ENCODE measurements around the gene YARS1.

The YARS1 gene

DNA sequence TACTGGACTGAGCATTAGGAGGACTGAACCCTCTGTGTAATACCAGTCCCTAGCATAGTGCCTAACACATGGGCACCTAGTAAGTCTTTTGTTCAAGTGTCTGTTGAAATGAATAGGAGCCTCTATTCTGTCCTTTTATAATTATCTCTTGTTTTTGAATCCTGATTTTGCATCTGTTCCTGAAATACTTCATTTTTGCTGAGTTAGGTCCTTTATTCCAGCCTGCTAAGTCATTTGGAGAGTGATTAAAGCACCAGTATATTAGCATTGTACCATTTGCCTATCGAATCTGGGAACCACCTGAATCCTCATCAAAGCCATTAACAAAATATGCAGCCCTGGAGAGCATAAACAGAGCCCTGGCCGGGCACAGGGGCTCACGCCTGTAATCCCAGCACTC, 32.3 kb downstream of the YARS1 start:
- H3K27ac ChIP-seq, result no peak overlapping the region
- TF ChIP-seq, protein P1, sequence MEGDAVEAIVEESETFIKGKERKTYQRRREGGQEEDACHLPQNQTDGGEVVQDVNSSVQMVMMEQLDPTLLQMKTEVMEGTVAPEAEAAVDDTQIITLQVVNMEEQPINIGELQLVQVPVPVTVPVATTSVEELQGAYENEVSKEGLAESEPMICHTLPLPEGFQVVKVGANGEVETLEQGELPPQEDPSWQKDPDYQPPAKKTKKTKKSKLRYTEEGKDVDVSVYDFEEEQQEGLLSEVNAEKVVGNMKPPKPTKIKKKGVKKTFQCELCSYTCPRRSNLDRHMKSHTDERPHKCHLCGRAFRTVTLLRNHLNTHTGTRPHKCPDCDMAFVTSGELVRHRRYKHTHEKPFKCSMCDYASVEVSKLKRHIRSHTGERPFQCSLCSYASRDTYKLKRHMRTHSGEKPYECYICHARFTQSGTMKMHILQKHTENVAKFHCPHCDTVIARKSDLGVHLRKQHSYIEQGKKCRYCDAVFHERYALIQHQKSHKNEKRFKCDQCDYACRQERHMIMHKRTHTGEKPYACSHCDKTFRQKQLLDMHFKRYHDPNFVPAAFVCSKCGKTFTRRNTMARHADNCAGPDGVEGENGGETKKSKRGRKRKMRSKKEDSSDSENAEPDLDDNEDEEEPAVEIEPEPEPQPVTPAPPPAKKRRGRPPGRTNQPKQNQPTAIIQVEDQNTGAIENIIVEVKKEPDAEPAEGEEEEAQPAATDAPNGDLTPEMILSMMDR (conservative IDR thresholded peaks at IDR 0.05), result no peak

DNA sequence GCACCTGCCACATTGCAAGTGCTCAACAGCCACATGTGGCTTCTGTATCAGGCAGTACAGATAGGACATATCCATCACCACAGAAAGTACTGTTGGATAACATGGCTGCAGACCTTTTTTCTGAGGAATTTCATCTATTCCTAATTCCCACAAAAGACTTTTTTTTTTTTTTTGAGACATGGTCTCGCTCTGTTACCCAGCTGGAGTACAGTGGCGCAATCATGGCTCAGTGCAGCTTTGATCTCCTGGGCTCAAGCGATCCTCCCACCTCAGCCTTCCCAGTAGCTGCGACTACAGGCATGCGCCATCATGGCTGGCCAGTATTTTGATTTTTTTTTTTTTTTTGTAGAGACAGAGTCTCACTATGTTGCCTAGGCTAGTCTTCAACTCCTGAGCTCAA, 33.3 kb downstream of the YARS1 start:
- no peak overlapping the region for H3K27ac ChIP-seq
- TF ChIP-seq, protein P1 (conservative IDR thresholded peaks at IDR 0.05), result no peak

DNA sequence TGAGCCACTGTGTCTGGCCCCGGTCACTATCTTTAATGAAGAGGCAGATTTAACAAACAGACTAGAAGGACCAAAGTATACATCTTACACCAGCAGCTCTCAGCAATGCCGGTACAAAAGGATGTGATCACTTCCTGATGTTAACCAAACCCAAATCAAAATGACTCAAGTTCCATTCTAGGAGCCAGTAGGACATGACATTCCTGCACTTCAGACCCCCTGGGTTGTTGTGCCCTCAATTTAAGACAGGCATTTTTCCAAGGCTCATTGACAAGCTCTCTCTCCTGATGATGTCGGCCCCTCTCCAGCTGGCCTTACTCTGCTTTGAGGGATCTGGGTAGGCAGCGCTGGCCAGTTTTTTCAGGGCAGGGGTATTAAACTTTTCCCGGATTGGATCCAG, 35.1 kb downstream of the YARS1 start:
- TF ChIP-seq, protein P1 (conservative IDR thresholded peaks at IDR 0.05), result no peak
- no peak overlapping the region for H3K27ac ChIP-seq

DNA sequence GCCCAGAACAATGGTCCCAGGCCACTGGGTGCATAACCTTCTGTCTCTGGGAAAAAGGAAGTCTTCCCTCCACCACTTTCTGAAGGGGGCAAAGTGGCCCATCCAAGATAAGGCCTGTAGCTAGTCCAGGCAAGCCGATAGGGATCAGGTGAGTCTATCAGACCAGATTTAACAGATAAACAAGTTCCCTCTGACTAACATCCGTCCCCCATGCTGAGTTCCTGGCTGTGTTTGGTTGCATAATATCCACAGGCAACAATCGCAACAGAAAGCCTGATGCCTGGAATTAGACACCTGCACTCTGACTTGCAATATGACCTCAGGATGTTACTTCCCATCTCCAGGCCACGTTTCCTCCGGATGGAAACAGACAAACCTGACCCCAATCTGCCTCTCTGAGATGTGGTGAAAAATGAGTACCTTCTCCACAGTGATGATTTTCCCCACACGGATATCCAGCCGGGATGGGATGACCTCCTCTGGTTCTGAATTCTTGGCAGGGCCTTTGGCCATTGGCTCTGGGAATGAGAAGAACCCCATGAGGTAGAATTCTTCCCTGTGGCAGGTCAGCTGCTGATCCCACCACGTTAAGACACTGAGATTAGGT, 36.4 kb downstream of the YARS1 start:
- no peak overlapping the region for H3K27ac ChIP-seq

DNA sequence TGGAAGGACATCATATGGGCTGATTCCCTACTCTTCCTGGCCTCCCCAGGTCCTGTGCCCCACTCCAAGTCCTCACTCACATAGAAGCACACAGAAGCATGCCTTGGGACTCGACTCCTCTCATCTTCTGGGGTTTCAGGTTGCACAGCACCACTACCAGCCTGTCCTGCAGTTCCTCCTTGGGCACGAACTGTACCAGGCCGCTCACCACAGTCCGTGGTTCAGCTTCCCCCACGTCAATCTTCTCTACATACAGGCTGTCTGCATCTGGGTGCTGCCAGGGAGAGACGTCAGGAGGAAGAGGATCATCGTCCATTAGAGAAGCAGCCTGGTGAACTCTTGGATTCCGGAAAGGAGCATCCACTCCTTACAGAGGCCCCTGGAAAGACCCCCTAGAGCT, 37.2 kb downstream of the YARS1 start:
- TF ChIP-seq, protein P1 (conservative IDR thresholded peaks at IDR 0.05), result no peak
- no peak overlapping the region for H3K27ac ChIP-seq

More for the DNA sequence above, 36.4 kb downstream of the YARS1 start:
- TF ChIP-seq, protein P1 (conservative IDR thresholded peaks at IDR 0.05), result no peak

DNA sequence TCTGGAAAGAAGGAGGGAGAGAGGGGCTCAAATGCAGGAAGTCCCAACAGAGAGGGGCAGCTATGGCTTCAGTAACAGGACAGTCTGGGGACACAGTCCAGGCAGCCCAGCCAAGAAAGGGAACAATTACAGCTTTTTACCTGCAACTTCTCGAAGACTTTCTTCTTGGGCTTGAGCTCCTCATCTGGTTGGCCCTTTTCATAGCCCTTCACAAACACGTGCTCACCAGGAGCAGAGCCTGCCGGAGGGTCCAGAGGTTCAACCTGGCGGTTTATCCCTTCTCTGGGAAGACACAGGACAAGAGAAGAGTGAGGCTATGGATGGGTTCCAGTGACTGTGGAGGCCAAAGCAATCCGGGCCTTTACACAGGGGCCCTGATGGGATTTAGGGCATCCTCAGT, 37.9 kb downstream of the YARS1 start:
- no peak overlapping the region for H3K27ac ChIP-seq
- TF ChIP-seq, protein P1 (conservative IDR thresholded peaks at IDR 0.05), result no peak

DNA sequence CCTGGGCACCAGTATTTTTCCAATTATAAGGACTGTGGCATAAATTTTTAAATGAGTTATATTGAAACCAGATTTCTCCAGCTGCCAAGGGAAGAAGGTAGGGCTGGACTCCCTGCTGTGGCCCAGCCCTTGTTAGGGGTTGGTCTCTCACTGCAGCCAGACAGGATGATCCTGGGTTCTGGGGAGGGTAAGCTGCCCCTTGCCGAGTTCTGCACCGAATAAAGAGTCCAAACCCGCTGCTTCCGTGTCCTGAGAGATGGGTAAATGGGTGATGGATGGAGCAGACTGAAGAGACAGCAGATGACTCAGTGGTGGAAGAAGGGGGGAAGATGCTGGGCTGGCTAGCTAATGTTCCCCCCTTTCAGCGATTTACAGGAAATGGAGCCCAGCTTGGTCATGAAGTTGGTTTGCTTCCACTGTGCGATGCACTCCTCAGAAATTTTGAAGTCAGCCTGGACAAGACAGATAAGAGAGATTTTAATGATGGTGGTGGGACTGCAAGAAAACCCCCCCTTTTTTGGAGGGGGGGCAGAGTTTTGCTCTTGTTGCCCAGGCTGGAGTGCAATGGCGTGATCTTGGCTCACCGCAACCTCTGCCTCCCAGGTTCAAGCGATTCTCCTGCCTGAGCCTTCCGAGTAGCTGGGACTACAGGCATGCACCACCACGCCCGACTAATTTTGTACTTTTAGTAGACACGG, 41.4 kb downstream of the YARS1 start:
- TF ChIP-seq, protein P1 (conservative IDR thresholded peaks at IDR 0.05), result no peak
- no peak overlapping the region for H3K27ac ChIP-seq
